Amniotic epithelial cell (primary cell): ENCODE measurements around the gene ZC3H7B.
"Not testable (repeated sequence)": the region's sequence is repeated elsewhere in the genome, so short reads cannot be mapped to it uniquely, and the experiment has no call there.

Experiments
- DNase-seq: peaks from one replicate; pipeline ENCODE4 v3.0.0-alpha.2; 2010; ENCODE audit warnings: low read depth

ZC3H7B gene

GRCh38 chr22:41301085-41302020 is at the start of gene ZC3H7B:
Gene ZC3H7B (plus strand): TSS chr22:41301525. CDS start chr22:41320661, 19,136 bp downstream.
- peak; percentile 73 for DNase-seq

DNA sequence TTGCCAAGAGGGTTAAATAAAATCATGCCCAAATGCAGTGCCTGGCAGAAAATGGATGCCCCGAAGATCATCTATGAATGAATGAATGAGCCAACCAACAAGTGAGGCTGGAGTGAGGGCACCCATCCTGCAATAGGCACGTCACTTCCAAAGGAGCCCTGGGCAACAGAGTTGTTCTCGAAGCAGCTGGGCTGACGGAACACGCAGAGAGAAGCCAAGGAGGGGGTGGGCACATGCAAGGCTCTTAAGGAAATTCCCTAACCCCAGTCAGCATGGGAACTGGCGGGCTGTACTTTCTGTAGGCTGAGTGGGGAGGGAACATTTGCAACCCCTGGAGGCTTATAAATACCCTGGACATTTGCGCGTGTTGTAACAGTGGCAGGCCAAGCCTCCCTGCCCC is 49.0 kb upstream of the ZC3H7B start:
- no peak for DNase-seq

GRCh38 chr22:41254230-41254629 is 47.1 kb upstream of the ZC3H7B start:
- no peak for DNase-seq

DNA sequence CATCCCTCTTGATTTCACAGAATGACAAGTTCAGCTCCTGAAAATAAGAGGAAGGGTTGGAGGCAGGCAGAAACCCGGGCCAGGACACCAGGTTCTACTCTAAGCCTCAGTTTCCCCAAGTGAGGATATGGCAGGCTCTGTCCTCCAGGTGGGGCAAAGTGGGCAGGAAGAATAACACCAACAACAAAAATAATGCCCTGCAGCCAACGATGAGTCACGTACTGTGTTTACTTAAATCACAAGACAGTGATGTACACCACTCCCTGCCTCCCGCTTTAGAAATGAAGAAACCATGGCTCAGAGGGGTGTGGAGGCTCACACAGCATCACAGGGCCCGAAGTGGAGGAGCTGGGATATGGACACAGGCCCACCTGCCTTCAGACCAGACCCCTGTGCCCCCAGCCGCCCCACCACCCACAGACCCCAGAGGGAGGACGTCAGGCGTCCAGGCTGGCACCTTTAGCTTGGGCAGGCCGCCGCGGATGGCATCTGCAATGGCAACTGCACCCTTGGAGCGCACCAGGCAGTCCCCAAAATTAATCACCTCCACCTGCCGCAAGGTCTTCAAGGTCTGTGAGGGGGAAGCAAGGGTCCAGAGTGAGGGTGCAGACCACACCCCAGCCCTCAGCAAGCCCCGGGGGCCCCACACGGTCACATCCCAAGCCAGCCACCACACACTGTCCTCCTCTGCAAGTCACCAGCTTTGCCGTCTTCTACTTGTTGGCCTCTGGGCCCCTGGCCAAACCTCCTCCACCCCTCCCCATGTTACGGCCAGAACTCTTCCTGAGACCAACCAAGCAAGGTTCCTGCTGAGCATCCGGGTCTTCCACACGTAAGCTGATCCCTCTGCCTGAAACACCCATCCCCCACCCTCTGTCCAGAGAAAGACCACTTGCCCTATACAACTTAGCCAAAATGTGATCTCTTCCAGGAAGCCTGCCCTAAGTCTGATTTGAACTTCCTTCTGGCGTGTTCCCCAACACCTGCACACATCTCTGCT is 44.8 kb upstream of the ZC3H7B start:
- peak; percentile 90 for DNase-seq

GRCh38 chr22:41257696-41258095 is 43.6 kb upstream of the ZC3H7B start:
- DNase-seq: no peak

- not testable (repeated sequence) for DNase-seq
Observed at GRCh38 chr22:41259756-41260155, 41.6 kb upstream of the ZC3H7B start.

DNA sequence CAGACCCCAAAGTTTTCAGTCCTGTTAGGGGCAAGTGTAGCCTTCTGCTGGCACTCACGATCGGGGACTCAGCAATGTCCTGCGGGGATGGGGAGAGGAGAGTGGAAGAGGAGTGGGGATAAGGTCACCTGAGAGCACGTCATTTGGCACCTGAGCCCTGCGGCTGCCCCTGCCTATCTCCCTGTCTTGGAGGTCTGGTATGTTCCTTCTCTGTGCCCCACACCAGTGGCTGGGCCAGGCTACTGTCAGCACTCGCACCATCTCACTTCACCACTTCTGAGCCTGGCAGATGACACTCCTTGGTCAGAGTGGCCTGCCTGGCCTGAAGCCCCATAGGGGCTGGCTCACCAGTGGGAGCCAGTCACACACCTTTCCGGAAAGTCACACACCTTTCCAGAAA is 40.5 kb upstream of the ZC3H7B start:
- DNase-seq: no peak

- DNase-seq: no peak
Observed at GRCh38 chr22:41261541-41262249, 39.6 kb upstream of the ZC3H7B start.

DNA sequence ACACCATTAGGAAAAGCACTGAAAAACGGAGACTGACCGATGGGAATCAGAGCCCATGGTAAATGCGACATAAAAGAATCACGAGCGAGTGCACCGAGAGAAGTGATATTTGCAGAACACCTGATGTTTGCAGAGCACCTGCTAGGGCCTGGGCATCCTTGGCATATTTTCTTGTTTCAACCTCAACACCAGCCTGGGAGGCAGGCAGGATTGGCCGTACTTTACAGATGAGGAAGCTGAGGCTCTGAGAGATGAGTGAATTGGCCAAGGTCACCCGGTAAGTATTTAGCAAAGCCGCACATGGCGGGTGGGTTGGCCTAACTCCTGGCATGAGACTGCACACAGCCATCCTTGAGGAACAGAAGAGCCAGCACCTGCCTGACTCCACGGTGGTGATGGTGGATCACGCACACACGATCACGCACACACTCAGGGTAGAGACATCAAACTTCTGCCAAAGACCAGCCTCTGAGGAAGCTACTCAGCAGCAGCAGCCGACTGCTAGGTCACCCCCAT is 39.0 kb upstream of the ZC3H7B start:
- DNase-seq: no peak

- DNase-seq: peak; percentile 68
Observed at GRCh38 chr22:41263704-41264103, 37.6 kb upstream of the ZC3H7B start.

- DNase-seq: no peak
Observed at GRCh38 chr22:41264408-41264941, 36.9 kb upstream of the ZC3H7B start.

DNA sequence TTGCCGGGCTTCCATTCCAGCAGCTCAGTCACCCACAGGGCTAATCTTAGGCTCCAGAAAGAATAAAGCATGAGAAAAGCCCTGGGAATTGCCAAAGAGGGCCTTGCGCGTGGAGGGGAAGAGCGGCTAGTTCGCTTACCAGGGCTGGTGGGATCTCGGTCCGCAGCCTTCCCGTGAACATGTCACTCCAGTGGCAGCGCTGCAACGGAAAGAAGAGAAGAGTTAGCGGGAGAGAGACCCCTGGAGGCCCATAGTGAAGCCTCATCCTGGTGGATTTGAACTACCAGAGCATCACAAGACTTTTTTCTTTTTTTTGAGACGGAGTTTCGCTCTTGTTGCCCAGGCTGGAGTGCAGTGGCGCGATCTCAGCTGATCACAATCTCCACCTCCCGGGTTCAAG is 33.4 kb upstream of the ZC3H7B start:
- no peak for DNase-seq

DNA sequence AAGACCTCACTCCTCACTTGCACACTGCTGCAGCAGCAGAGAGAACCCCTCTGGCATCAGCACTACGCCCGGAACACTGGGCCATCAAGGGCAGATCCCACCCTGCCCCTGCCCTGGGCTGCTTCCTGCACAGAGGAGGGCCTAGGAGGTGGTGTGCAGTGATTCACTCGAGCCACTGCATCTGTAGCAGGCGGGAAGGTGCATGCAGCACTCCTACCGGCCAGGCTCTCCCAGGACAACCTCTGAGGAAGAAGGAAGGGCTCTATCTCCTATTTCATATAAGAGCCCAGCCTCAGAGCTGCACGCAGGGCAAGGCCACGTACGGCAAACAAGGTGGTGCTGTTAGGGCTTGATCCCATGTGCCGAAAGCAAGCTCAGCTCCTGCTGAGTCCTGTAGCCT is 29.5 kb upstream of the ZC3H7B start:
- no peak for DNase-seq

GRCh38 chr22:41273128-41273527 is 28.2 kb upstream of the ZC3H7B start:
- no peak for DNase-seq

- DNase-seq: no peak
Observed at GRCh38 chr22:41274856-41275255, 26.5 kb upstream of the ZC3H7B start.

GRCh38 chr22:41280065-41280464 is 21.3 kb upstream of the ZC3H7B start:
- no peak for DNase-seq

GRCh38 chr22:41280854-41281253 is 20.5 kb upstream of the ZC3H7B start:
- DNase-seq: no peak

- no peak for DNase-seq
Observed at GRCh38 chr22:41284465-41284864, 16.9 kb upstream of the ZC3H7B start.

DNA sequence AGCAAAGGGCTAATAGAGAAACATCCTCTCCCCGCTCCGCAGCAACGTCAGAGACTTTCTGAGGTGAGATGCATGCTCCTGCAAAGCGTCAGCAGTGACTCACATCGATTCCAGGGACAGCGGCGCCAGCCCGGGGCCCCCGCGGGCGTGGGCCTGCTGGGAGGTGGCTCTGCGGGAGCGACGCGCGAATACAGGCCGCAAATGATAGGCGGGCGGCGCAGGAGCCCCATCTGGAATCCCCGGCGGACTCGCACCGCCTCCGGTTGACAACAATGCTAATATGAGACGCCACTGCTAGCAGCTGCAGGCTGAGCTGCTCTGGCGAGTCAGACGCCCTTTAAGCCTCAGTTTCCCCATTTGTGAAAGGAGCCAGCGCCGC is 15.9 kb upstream of the ZC3H7B start:
- peak; percentile 86 for DNase-seq

DNA sequence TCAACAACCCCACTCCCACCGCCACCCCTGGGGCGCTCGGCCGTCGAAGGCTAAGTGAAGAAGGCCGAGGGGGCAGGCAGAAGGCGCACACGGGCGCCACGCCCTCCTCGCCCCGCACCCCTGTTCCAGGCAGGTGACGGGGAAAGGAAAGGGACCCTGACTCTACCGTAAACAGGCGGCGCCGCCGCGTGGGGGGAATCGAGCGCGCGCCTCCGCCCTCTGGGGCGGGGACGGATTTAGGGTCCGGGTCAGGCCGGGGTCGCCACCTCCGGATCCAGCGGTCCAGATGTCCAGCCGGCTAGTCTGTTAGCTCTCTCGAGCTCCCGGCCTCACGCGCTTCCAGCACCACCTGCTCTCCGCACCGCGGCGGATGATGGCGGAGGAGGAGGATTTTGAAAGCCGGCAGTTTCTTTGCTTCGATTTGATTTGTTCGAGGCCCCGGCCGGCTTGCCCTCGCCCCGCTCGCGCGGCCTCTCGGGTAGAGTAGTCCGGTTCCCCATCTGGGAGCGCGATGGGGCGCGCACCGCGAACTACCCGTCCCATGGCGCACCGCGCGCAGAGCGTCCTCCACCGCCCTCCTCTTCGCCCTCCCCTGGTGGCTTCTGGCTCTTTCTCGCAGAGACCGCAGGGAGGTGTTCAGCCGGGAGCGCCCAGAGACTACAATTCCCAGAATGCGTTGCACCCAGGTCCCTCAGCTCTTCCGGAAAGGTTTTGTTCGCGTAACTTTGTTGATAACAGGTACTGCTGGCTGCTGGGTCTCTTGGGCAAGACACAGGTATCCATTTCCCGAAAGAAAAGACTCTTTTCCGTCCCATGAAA is 15.3 kb upstream of the ZC3H7B start, which contains the start of gene RANGAP1:
Gene RANGAP1, minus strand, starts transcription at position 368 of the 819 bp plus-strand sequence. CDS start 5,143 bp downstream, outside the sequence.
- peak; percentile 98 for DNase-seq
